Muscle layer of colon (tissue), 2 donors: ENCODE results near the gene MAP4K5.
"Not testable (repeated sequence)": the region's sequence is repeated elsewhere in the genome, so short reads cannot be mapped to it uniquely, and the experiment has no call there.

Experiments used
- H3K27ac ChIP-seq: one replicate; pipeline ENCODE4 v1.7.0; 2013; ENCODE audit warnings: low read depth, mild to moderate bottlenecking, low read length, moderate library complexity
- H3K27me3 ChIP-seq, 2 donors: one replicate each; pipeline ENCODE4 v1.7.0; 2013; ENCODE audit warnings: low read length in 2 of 2, mild to moderate bottlenecking in 2 of 2; ENCODE audit not compliant: insufficient read depth in 2 of 2, control insufficient read depth in 1 of 2
- H3K36me3 ChIP-seq: one replicate; pipeline ENCODE4 v1.7.0; 2013; ENCODE audit warnings: mild to moderate bottlenecking, low read length; ENCODE audit not compliant: insufficient read depth
- H3K4me1 ChIP-seq: one replicate; pipeline ENCODE4 v1.7.0; 2013; ENCODE audit warnings: mild to moderate bottlenecking, low read length; ENCODE audit not compliant: insufficient read depth
- H3K4me3 ChIP-seq, 2 donors: one replicate each; pipeline ENCODE4 v1.7.0; 2013; ENCODE audit warnings: low read length in 2 of 2, low read depth in 1 of 2, mild to moderate bottlenecking in 1 of 2, moderate library complexity in 1 of 2
- H3K9ac ChIP-seq: one replicate; pipeline ENCODE4 v1.7.0; 2013; ENCODE audit warnings: low read length
- H3K9me3 ChIP-seq: one replicate; pipeline ENCODE4 v1.7.0; 2013; ENCODE audit warnings: mild to moderate bottlenecking, low read length
- donor health status: abdominal sarcoma.
- donor health status: Adenocarcinoma of cecum.

Gene MAP4K5

DNA sequence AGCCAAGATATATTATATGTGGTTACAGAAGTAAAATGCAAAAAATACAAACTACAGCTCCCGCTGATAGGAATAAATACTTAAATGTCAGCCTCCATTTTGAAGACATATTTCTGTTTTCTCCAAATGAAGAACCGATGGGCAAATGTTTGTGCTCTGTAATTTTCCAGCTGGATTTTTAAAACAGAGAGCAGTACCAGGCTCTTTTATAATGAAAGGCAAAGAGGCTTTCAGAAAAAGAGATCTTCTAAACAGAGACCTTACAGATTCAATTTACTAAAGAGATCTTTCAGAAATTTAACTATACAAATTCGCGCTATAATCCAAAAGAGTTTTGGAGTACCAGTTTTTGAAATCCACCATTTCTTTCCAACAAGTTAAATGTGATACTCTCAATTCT, 19.9 kb downstream of the MAP4K5 start:
- Histone ChIP-seq H3K4me3 (no peak overlapping the region), H3K9ac (no peak overlapping the region)

DNA sequence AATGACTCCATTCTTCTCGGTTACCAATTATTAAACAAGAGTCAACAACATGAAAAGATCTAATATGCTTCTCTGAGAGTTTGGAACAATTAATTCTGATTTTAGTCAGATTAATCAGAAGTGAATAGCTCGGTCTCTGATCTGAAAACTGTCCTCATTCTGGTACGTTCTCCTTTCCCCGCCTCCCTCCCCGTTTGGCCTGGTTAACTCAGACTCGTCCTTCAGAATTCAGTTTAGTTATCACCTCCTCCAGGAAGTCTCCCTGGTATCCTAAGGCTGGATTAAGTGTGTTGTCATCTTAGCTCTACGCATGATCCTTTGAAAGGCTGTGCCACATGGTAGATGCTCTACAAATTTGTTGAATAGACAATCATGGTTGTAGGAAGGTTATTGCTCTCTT, 22.2 kb downstream of the MAP4K5 start:
- no peaks in the 10 kb centered on the region for H3K36me3 ChIP-seq
- H3K4me3 ChIP-seq: no peak overlapping the region
- no peaks in the 10 kb centered on the region for H3K4me1 ChIP-seq
- H3K9ac ChIP-seq: no peak overlapping the region
- H3K27me3 ChIP-seq: no peaks in the 10 kb centered on the region
- no peak overlapping the region for H3K27ac ChIP-seq
- no peaks in the 10 kb centered on the region for H3K9me3 ChIP-seq

More for the DNA sequence above, 19.9 kb downstream of the MAP4K5 start:
- no peaks in the 10 kb centered on the region for H3K4me1 ChIP-seq
- H3K36me3 ChIP-seq: no peaks in the 10 kb centered on the region
- no peak overlapping the region for H3K27ac ChIP-seq
- H3K27me3 ChIP-seq: no peaks in the 10 kb centered on the region
- no peaks in the 10 kb centered on the region for H3K9me3 ChIP-seq

DNA sequence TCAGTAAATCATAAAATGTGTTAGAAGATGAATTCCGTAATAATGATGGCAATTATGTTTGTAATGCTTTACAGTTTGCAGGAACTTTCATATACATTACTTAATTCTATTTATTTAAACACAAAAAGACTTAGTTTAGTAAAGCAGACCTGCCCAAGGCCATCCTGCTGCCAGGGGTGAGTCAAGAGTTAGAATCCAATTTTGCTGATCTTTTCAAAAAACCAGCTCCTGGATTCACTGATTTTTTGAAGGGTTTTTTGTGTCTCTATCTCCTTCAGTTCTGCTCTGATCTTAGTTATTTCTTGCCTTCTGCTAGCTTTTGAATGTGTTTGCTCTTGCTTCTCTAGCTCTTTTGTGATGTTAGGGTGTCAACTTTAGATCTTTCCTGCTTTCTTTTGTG, 25.3 kb downstream of the MAP4K5 start:
- not testable (repeated sequence) for H3K4me1 ChIP-seq, H3K9ac ChIP-seq, H3K36me3 ChIP-seq, H3K27ac ChIP-seq, H3K9me3 ChIP-seq, H3K27me3 ChIP-seq, H3K4me3 ChIP-seq

DNA sequence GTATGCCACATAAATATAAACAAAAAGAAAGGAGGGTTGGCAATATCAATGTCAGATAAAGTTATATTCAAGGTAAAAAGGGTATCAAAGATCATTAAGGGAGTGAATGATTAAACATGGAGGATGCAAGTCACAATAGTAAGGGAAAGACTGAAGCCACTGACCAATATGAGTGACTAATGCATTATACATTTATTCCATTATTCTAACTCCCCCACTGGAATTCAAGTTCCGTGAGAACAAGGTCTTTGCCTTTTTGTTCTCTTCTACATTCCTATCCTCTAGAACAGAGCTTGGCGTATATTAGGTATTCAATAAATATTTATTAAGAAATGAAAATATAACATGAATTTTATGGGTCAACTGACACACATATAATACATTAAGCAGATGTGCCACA, 30.7 kb downstream of the MAP4K5 start:
- H3K9me3 ChIP-seq: no peaks in the 10 kb centered on the region
- H3K27ac ChIP-seq: no peak overlapping the region
- no peak overlapping the region for H3K4me3 ChIP-seq
- H3K9ac ChIP-seq: no peak overlapping the region
- no peaks in the 10 kb centered on the region for H3K4me1 ChIP-seq
- H3K27me3 ChIP-seq: no peaks in the 10 kb centered on the region
- no peaks in the 10 kb centered on the region for H3K36me3 ChIP-seq

DNA sequence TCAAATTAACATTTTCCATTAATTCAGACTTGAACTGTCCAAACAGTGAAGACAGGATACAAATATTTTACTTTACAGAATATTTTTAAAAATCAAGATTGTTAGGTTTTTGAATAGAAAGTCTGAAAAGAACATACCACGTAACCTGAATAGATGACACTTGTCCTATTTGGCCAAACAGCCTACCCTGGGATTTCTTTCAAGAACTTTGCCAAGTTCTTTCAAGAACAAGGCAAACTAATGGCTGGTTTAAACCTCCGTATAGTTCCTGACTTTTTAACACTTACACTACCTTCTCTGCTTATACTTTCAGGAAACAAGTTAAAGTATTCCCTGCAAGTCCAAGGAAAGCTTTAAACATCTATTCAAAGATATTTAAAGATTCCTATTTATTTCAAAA, 35.0 kb downstream of the MAP4K5 start:
- Histone ChIP-seq H3K9ac (no peak overlapping the region), H3K4me3 (no peak overlapping the region), H3K27ac (no peak overlapping the region), H3K27me3 (no peaks in the 10 kb centered on the region), H3K36me3 (no peaks in the 10 kb centered on the region), H3K4me1 (no peaks in the 10 kb centered on the region), H3K9me3 (no peaks in the 10 kb centered on the region)

DNA sequence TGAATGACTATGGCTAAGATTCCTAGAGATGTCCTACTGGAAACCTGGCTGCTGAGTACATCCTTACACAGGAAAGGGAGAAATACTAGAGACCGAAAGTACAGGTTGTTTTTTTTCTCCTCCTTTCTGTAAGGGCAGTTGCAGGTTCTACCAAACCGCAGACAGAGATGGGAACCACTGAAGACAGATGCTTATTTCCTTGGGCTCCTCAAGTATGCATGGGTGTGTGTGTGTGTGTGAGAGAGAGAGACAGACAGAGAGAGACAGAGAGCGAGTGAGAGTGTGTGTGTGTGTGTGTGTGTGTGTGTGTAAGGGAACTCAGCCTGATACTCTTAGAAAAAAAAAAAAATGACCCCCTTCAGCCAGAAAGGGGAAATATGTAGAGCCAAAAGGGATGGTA, 42.5 kb downstream of the MAP4K5 start:
- H3K36me3 ChIP-seq: peaks cover 3% of the 10 kb centered on the region
- no peaks in the 10 kb centered on the region for H3K4me1 ChIP-seq
- H3K9ac ChIP-seq: no peak overlapping the region
- no peaks in the 10 kb centered on the region for H3K9me3 ChIP-seq
- no peaks in the 10 kb centered on the region for H3K27me3 ChIP-seq
- no peak overlapping the region for H3K4me3 ChIP-seq
- no peak overlapping the region for H3K27ac ChIP-seq

DNA sequence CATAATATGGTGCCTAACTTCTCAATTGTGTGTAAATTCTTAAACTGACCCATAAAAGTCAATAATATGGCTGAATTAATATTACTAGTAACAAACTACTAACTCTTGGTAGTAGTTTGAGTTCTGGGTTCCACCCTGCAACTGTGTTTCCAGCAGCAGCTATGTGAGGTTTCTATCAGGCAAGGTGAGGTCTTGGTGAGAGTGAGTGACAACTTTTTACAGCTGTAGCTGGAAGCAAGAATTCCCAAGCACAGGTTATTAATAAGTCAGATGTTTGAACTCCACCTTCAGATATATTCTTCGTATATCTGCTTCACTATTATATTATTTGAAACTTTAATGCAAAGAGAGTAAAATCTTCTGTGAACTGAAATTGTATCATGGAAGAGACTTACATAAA, 43.8 kb downstream of the MAP4K5 start:
- Histone ChIP-seq H3K36me3 (peaks cover 3% of the 10 kb centered on the region), H3K4me3 (no peak overlapping the region), H3K9ac (no peak overlapping the region), H3K27me3 (no peaks in the 10 kb centered on the region), H3K9me3 (no peaks in the 10 kb centered on the region), H3K27ac (no peak overlapping the region), H3K4me1 (no peaks in the 10 kb centered on the region)

DNA sequence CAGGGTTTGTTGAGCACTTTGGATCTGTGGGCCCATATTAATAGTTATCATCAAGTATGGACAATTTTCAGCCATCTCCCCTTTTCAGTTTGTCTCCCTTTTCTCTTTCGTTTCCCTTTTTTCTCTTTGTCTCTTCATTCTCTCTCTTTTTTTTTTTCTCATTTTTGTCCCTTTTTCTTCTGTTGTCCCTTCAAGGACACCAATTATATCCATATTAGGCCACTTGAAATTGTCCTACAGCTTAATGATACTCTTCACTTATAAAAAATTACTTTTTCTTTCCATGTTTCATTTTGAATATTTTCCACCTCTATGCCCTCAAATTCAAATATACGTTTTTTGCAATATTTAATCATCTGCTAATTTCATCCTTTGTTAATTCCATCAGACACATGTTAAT, 53.3 kb downstream of the MAP4K5 start:
- Histone ChIP-seq H3K4me3 (no peak overlapping the region), H3K27me3 (no peaks in the 10 kb centered on the region), H3K27ac (no peak overlapping the region), H3K9me3 (no peaks in the 10 kb centered on the region), H3K9ac (no peak overlapping the region), H3K36me3 (peaks cover 14% of the 10 kb centered on the region), H3K4me1 (no peaks in the 10 kb centered on the region)

DNA sequence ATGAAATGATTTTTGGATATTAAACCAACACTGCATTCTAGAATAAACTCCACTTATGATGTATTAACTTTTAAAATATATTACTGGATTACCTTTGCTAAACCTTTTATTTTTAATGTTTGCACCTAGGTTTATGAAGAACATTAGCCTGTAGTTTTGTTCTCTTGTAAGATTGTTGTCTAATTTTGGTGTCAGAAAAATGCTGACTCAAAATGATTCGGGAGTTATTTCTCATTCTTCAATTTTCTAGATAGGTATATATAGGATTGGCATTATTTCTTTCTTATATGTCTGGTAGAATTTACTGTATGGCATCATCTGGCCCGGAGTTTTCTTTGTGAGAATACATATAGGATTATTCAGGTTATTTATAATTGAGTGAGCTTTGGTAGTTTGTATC, 54.6 kb downstream of the MAP4K5 start:
- H3K4me3 ChIP-seq: no peak overlapping the region
- no peaks in the 10 kb centered on the region for H3K4me1 ChIP-seq
- H3K36me3 ChIP-seq: peaks cover 19% of the 10 kb centered on the region
- no peaks in the 10 kb centered on the region for H3K9me3 ChIP-seq
- no peaks in the 10 kb centered on the region for H3K27me3 ChIP-seq
- no peak overlapping the region for H3K9ac ChIP-seq
- H3K27ac ChIP-seq: no peak overlapping the region

DNA sequence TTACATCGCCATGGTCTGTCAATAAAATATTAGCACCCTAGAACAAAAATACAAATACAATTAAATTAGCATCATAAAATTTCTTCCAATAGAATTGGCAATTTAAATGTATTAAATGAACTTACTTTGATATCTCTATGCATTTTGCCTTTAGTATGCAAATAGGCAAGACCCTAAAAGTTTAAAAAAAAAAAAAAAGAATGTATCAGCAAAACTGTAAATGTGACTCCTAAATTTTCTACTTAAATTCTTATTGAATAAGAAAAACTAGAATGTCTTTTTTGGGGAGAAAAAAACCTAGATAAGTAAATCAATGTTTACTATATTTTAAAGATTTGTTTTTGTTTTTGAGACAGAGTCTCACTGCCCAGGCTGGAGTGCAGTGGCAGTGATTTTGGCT, 56.2 kb downstream of the MAP4K5 start:
- no peak overlapping the region for H3K4me3 ChIP-seq
- peaks cover 34% of the 10 kb centered on the region for H3K36me3 ChIP-seq
- no peaks in the 10 kb centered on the region for H3K4me1 ChIP-seq
- no peak overlapping the region for H3K9ac ChIP-seq
- H3K27me3 ChIP-seq: no peaks in the 10 kb centered on the region
- H3K9me3 ChIP-seq: no peaks in the 10 kb centered on the region
- no peak overlapping the region for H3K27ac ChIP-seq

DNA sequence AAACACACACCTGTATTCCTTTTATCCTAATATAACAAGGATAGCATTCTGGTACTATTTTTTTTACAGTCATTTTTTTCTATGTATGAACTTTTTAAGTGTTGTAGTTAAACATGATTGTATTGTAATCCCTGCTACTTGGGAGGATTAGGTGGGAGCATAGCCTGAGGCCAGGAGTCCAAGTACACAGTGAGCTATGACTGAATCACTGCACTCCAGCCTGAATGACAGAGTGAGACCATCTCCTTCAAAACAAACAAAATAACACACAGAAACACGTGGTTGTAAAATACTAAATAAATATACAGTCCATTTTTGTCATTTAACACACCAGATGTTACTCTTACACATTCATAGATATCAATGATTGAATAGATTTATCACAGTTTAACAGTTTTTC, 56.9 kb downstream of the MAP4K5 start:
- H3K36me3 ChIP-seq: peaks cover 33% of the 10 kb centered on the region

DNA sequence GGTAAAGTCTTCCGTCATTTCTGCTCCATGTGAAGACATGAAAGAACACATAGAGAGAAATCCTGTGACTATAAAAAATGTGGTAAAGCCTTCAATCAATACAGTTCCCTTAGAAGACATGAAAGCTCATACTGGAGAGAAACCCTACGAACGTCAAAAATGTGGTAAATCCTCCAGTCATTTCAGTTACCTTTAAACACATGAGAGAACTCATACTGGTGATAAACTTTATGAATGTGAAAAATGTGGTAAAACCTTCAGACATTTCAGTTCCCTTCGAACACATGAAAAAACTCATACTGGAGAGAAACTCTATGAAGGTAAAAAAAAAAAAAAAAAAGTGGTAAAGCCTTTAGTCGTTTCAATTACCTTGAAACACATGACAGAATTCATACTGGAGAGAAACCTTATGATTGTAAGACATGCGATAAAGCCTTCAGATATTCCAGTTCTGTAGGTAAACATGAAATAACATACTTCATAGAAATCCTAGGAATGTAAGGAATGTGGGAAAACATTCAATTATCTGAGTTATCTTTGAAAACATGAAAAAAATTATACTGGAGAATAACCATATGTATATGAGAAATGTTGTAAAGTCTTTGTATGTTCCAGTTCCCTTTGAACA, 60.4 kb downstream of the MAP4K5 start:
- Histone ChIP-seq H3K9me3 (no peaks in the 10 kb centered on the region), H3K9ac (no peak overlapping the region), H3K36me3 (peaks cover 37% of the 10 kb centered on the region), H3K4me3 (no peak overlapping the region), H3K27me3 (no peaks in the 10 kb centered on the region), H3K27ac (no peak overlapping the region), H3K4me1 (no peaks in the 10 kb centered on the region)

More for the DNA sequence above, 56.9 kb downstream of the MAP4K5 start:
- no peaks in the 10 kb centered on the region for H3K27me3 ChIP-seq
- H3K9ac ChIP-seq: no peak overlapping the region
- no peak overlapping the region for H3K4me3 ChIP-seq
- H3K9me3 ChIP-seq: no peaks in the 10 kb centered on the region
- no peak overlapping the region for H3K27ac ChIP-seq
- H3K4me1 ChIP-seq: no peaks in the 10 kb centered on the region
